Measurements from ENCODE around the gene CDK4. TPM values are rescaled to one million over a fixed set of nuclear protein-coding genes. Genes with fewer than 3 reads are reported as not detected.

The CDK4 gene
- total RNA-seq, 1 donor from 2014 or later: 257 TPM

- H3K4me3 ChIP-seq (ENCODE audit: low read depth, low read length): peak within 1 kb of the TSS; percentile 10
- peaks cover 29% of the 10 kb centered on the region for H3K27me3 ChIP-seq (ENCODE audit: control insufficient read depth, insufficient read depth, low read length)
- no peaks in the 10 kb centered on the region for H3K36me3 ChIP-seq (ENCODE audit: control insufficient read depth, insufficient read depth, low read length)
- no peak for TF ChIP-seq CTCF (IDR thresholded peaks at IDR 0.05; ENCODE audit: insufficient read depth, low read length, poor library complexity, severe bottlenecking)
- DNase-seq (ENCODE audit: low read depth): no peak
Observed at GRCh38 chr12:57766464-57767304, 14.6 kb upstream of the CDK4 start, which contains the start of gene CYP27B1. Gene CYP27B1, minus strand, starts transcription at chr12:57767078. Its CDS starts 37 bp downstream, at chr12:57767041.

- Histone ChIP-seq H3K27me3 (ENCODE audit: control insufficient read depth, insufficient read depth, low read length) (peaks cover 29% of the 10 kb centered on the region), H3K4me3 (ENCODE audit: low read depth, low read length) (peak overlapping the region; percentile 10), H3K36me3 (ENCODE audit: control insufficient read depth, insufficient read depth, low read length) (no peaks in the 10 kb centered on the region)
- no peak for DNase-seq (ENCODE audit: low read depth)
- TF ChIP-seq CTCF (IDR thresholded peaks at IDR 0.05; ENCODE audit: insufficient read depth, low read length, poor library complexity, severe bottlenecking): no peak
Observed at GRCh38 chr12:57765698-57766463, 13.8 kb upstream of the CDK4 start.

GRCh38 chr12:57765003-57765697 lies 13.0 kb upstream of the CDK4 start:
- Histone ChIP-seq H3K27me3 (ENCODE audit: control insufficient read depth, insufficient read depth, low read length) (peaks cover 29% of the 10 kb centered on the region), H3K36me3 (ENCODE audit: control insufficient read depth, insufficient read depth, low read length) (no peaks in the 10 kb centered on the region), H3K4me3 (ENCODE audit: low read depth, low read length) (peak overlapping the region; percentile 29)
- DNase-seq (ENCODE audit: low read depth): no peak
- peak; percentile 43 for TF ChIP-seq CTCF (IDR thresholded peaks at IDR 0.05; ENCODE audit: insufficient read depth, low read length, poor library complexity, severe bottlenecking)

- no peak for DNase-seq (ENCODE audit: low read depth)
- Histone ChIP-seq H3K27me3 (ENCODE audit: control insufficient read depth, insufficient read depth, low read length) (peaks cover 29% of the 10 kb centered on the region), H3K36me3 (ENCODE audit: control insufficient read depth, insufficient read depth, low read length) (no peaks in the 10 kb centered on the region), H3K4me3 (ENCODE audit: low read depth, low read length) (peak overlapping the region; percentile 29)
- TF ChIP-seq CTCF (IDR thresholded peaks at IDR 0.05; ENCODE audit: insufficient read depth, low read length, poor library complexity, severe bottlenecking): no peak
Observed at GRCh38 chr12:57764662-57765002, 12.5 kb upstream of the CDK4 start.

- Histone ChIP-seq H3K36me3 (ENCODE audit: control insufficient read depth, insufficient read depth, low read length) (no peaks in the 10 kb centered on the region), H3K27me3 (ENCODE audit: control insufficient read depth, insufficient read depth, low read length) (peaks cover 29% of the 10 kb centered on the region), H3K4me3 (ENCODE audit: low read depth, low read length) (no peak overlapping the region)
- no peak for DNase-seq (ENCODE audit: low read depth)
- no peak for TF ChIP-seq CTCF (IDR thresholded peaks at IDR 0.05; ENCODE audit: insufficient read depth, low read length, poor library complexity, severe bottlenecking)
Observed at GRCh38 chr12:57763881-57764661, 12.0 kb upstream of the CDK4 start.

Data from kidney epithelial cell (primary cell).